Mucosa of gallbladder (tissue), 1 donor: ENCODE data around the gene SMIM38. TPM values are rescaled to one million over a fixed set of nuclear protein-coding genes. Genes with fewer than 3 reads are reported as not detected.

Source experiments
- DNase-seq: peaks from one replicate; pipeline ENCODE4 v3.0.0-alpha.2; 2020; ENCODE audit warnings: low spot score
- total RNA-seq: library from RNA; stranded (reverse); gene quantifications from one replicate; pipeline ENCODE4 v1.2.1, GENCODE V29; 2021
- donor health status: DM: no; HTN: no; CAD: no.

Gene SMIM38
- total RNA-seq, 1 donor from 2014 or later = 0.40 TPM

GRCh38 chr11:69180726-69181125 is 25.0 kb downstream of the SMIM38 start:
- no peak for DNase-seq

- DNase-seq = no peak
These were observed 27.9 kb downstream of the SMIM38 start for GRCh38 chr11:69183613-69184012.

DNA sequence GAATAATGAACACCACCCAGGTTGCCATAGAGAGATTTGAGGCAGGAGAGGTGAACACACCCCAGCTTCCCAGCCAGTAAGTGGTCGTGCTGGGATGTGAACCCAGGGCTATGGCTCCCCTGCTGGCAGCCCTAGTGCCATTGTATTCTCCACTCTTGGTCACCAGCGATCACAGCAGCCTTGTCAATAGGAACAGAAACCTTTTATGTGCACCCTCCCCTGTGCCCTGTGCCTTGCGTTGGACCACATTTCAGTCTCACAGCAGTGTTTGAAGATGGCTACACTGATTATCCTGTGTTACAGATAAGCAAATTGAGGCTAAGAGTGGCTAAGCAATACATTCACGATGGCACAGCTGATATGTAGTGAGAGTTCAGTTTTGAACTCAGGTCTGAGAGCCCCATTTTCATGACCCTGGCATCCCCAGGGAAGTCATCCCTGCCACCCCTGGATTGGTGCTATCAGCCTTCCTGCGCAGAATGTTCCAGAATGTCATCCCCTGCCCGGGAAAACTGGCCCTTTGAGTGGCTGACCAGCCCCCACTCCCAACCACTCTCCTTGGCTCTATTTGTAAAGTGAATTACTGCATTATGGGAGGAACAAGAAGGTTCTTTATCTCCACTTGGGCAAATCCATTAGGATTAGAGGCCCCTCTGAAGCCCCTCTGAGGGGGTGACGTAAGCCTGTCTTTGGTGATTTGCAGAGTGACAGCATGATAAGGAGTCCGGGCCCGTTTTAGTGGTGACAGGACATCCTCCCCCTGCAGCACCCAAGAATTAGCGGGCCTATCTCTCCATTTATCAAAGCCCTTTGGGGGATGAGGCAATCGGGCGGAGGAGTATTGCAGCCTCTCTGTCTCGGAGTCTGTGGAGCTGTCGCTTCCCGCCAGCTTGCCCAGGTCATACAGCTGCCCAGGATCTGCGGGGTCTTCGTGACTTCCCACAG is 30.9 kb downstream of the SMIM38 start:
- no peak for DNase-seq

DNA sequence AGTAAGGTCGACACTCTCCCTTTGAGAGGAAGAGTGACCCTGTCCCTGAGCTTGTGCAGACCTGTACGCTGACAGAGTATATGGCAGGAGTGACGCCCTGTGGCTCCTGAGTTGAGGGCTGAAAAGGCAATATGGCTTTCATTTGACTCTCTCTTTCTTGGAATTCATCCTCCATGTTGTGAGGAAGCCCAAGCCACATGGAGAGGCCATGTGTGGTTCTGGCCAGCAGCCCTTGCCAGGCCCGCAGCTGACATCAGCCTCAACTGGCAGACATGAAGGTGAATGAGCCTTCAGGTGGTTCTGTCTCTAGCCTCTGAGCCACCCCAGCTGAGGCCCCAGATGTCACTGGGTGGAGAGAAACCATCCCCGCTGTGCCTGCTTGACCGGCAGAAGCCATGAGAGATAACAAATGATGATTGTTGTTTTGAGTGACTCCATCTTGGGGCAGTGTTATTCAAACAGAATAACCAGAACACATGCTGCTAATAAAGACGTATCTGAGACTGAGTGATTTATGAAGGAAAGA is 31.9 kb downstream of the SMIM38 start:
- no peak for DNase-seq

- DNase-seq = no peak
These were observed 33.3 kb downstream of the SMIM38 start for GRCh38 chr11:69189059-69189458.

DNA sequence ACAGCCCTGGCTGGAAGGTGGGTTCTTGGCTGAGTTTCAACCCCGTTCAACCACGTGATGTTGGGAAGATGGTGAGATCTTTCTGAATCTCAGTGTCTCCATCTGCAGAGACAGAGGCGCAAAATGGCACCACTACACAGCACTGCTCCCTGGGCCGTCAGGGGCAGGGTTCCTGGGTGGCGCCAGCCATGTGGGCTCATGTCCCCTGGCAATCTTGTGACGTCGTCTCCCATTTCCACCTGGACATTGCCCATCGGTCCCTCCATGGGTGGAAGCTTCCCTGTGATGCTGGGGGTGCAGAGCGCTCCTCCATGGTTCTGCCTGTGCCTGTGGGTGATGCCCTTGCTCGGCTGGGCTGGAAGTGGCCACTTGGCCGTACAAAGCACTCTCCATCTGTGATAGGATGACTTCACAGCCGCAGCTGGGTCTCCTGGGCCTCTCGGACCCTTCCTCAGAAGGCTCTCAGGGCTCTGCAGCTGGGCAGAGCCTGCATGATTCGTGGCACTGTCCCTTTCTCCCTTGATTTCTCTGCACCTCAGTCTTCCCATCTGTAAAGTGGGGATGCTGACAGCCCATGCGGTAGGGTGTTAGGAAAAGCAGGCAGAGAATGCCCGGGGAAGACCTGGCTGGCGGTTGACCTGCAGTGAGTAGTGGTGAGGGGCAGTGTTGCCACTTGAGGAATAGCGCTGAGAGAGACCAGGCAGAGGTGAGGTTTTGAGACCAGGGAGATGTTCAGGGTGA is 35.2 kb downstream of the SMIM38 start:
- DNase-seq = no peak

DNA sequence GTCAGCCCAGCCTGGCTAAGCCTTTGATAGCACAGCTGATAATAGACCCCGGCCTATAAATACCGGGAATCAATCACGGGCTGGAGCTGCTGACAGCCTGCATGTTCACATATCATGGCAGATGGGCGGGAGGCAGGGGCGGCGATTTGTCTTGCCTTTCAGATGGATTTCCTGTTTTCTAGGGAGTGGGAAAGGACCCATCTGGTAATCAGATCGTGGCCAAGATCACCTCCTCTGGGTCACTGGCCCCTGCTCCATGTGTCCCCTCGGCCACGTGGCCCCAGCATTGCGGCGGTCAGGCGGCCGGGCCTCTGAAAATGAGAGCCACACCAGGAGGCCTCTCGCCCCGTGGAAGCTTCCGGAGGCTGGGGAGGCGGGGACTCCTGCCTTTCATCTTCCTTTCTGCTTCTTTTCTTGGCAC is 36.6 kb downstream of the SMIM38 start:
- no peak for DNase-seq

DNA sequence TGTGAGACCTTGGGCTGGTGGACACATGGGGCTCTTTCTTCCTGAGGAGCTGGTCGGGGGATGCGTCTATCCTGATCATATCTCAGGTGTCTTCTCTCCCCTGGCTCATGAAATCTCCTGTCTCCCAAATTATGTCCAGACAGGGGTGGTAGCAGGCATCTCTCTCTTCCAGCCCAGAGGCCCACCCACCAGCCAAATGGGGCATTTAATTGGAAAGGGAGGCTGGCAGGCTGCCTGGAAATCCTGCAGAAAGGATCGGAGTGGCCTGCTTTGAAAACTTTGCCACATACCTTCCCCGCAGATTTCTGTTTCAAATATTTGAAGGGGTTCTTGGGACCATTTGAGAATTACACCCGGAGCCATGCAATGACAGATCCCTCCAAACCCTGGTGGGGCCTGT is 37.4 kb downstream of the SMIM38 start:
- DNase-seq = no peak

- no peak for DNase-seq
These were observed 37.9 kb downstream of the SMIM38 start for GRCh38 chr11:69193629-69194028.

- no peak for DNase-seq
These were observed 38.7 kb downstream of the SMIM38 start for GRCh38 chr11:69194396-69194795.

- DNase-seq = no peak
These were observed 39.2 kb downstream of the SMIM38 start for GRCh38 chr11:69194956-69195355.

DNA sequence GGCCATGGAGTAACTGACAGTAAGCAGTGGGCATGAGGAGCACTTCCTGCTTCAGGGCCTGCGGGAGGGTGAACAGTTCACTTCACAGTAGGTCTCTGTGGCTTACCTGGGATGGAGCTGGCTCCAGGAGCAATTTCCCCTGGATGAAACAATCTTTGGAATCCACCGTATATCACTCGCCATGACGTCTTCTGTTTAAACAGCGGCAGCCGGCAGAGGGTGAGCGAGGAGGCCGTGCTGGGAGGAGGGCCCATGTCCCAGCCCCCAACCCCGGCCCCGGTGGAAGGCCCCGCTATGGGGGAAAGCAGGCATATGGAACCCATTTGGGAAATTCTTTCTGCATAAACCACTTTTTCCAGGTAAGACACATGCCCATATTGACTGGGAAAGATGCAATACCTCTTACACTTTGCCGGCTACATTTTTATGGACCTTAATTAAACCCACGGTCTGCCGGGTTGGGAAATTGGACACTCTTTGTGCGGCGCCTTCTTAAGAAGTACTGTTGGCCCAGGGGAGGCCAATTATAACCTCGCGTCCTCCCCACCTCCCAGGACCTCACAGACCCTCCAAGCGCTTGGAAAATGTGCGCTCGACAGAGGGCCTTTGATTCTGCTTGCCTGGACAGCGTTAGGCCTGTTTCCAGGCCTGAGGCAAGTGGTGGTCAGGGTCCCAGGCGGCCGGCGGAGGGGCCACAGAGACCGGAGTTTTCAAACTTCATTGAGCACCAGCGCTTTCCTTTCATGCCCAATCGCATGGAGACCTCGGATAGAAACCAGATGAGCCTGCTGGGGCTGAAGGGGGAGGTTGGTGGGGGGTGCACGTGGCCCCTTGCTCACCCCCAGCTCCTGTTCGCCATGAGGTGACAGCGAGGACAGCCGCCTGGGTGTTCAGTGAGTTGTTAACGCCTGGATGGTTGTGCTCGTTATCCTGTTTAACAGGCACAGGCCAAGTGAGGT is 40.4 kb downstream of the SMIM38 start:
- DNase-seq = no peak

- no peak for DNase-seq
These were observed 41.0 kb downstream of the SMIM38 start for GRCh38 chr11:69196783-69197169.

GRCh38 chr11:69198891-69199582 is 43.3 kb downstream of the SMIM38 start:
- no peak for DNase-seq

DNA sequence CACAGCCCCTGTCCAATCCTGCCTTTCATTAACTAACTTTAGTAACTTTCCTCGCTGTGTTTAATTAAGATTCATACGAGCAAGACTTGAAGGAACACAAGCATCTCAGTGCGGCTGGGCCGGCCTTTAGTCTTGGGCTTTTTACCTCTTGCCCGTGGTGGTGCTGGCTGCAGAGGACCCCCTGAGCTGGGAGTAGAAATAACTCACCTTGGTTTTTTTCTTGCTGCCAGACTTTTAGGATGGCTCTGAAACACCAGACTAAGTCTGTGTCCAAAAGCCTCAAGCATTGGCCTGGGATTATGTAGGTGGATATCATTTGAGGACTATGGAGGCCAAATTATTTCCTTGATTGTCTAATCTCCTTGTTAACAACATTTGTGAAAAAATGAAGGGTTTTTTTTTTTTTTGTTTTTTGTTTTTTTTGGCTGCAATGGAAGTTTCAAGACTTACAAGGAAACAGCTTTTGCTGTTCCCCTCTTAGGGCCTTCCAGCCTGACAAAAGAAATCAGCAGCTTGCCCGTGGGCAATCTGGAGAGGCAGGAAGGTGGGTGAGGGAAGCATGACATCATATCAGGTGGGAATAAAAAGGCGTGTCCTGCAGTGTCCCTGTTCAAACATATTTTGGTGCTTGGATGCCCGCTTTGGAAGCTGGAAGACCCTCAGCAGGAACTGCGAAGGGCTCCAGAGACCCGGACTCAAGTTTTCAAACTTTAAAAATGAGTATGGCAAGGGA is 44.0 kb downstream of the SMIM38 start:
- DNase-seq = no peak

DNA sequence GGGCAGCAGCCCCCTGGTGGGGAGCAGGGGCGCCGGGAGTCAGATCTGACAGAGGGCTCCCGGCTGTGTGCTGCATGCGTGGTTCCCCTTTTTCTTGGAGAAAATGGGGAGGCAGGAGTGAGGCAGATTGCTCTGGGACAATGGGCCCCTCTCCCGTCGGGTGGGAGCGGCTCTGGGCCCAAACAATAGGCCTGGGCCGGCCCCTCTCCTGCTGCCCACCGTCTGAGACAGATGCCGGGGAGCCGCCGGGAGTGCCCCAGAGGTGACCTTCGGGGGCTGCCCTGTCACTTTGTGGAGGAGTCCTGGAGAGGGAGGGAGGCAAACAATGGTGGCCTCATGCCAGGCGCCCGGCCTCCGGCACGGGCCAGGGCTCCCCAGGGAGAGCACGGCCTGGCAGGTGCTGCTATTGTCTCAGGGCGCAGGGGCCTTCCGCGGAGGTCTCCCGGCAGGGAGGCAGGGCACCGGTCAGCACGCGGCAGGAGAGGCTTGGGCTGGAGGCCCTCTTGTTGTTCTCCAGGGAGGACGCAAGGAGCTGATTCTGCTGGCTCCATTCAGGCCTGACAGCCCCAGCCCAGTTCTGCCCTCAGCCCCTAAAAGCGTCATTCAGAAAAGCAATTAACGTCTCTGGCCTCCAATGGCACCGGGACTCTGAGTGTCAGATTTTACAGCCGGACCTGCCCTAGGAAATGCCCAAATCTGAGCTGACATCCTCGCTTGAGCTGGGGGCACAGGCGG is 44.8 kb downstream of the SMIM38 start:
- no peak for DNase-seq

DNA sequence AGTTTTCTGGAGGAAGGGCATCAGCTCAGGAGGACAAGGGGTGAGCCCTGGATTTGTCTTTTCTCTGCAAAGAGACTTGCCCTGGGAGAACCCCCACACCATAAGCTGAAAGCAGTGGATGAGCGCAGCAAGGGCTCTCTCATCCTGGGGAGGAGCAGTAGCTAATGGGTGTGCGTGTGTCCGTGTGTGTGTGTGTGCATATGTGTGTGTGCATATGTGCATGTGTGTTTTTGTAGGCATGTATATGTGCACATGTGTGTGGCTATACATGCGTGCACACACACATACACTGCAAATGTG is 45.3 kb downstream of the SMIM38 start:
- DNase-seq = no peak

GRCh38 chr11:69201764-69202370 is 46.1 kb downstream of the SMIM38 start:
- no peak for DNase-seq

DNA sequence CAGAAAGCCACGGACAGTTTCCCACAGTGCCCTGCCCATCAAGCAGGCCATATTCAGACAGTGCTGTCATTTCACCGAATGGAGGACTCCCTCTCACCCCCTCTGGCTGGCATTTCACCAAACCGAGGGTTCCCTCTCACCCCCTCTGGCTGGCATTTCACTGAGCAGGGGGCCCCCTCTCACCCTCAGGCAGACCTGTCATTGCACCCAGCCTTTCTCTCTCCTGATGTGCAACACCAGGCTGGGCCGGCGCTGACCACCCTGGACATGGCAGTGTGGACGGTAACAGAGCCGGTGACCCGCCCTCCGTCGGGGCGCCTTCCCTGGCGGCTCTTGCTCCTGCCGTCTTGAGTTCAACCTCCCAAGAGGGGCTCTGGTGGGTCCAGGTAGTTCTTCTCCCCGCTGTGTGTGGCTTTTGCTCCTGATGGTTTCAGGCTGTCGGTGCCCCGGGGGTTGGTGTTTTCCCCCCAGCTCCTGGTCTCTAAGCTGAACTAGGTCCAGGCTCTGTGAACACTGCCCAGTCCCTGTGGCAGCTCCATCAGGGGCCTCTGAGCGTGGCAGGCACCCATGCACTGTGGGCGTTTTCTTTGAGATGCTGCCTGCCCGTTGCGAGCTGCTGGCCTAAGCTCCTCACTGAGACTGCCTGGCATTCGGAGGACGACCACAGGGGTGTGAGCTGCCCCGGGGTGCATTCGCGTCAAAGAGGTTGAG is 46.9 kb downstream of the SMIM38 start:
- DNase-seq = no peak
